ENCODE measurements around the gene CROCC2.

GRCh38 chr2:240877460-240878340, 28.4 kb upstream of the CROCC2 start:
- TF ChIP-seq TAF1 (IDR thresholded peaks at IDR 0.05; ENCODE audit: borderline replicate concordance, low read depth, low read length) (no peak), POLR2AphosphoS5 (IDR thresholded peaks at IDR 0.05; ENCODE audit: low read depth, low read length) (no peak)

Data from GM12892 (cell line).